Neural cell (in vitro differentiated cells): ENCODE data around the gene SLC17A9. TPM values are rescaled to one million over a fixed set of nuclear protein-coding genes. Genes with fewer than 3 reads are reported as not detected.
A peak's percentile ranks its signal among the peaks of the same experiment; 100 is the strongest.

Experiments used
- H2AFZ ChIP-seq: fragments of 200-600, 300-800 bp; sonication (generic), shearing (Covaris generic); 2 replicates; pipeline ENCODE4 v1.6.0; 2014; ENCODE audit warnings: low read depth, mild to moderate bottlenecking, antibody characterized with exemption, low read length, moderate library complexity
- H3F3A ChIP-seq: fragments of 200-600 bp; shearing (Covaris generic); 2 replicates; pipeline ENCODE4 v1.6.1; 2016; ENCODE audit warnings: mild to moderate bottlenecking, moderate library complexity, mixed read lengths, antibody characterized with exemption, low read length; ENCODE audit not compliant: insufficient read depth, poor library complexity, severe bottlenecking
- H3K27ac ChIP-seq: fragments of 200-600, 300-800 bp; sonication (generic), shearing (Covaris generic); 2 replicates; pipeline ENCODE4 v1.5.1; 2014; ENCODE audit warnings: mild to moderate bottlenecking, low read length, moderate library complexity
- H3K27me3 ChIP-seq: fragments of 300-800, 200-600 bp; sonication (generic), shearing (Covaris generic); 2 replicates; pipeline ENCODE4 v1.6.0; 2014; ENCODE audit warnings: mild to moderate bottlenecking, low read depth, low read length, moderate library complexity; ENCODE audit not compliant: insufficient read depth
- H3K36me3 ChIP-seq: fragments of 300-800, 200-600 bp; sonication (generic), shearing (Covaris generic); 2 replicates; pipeline ENCODE4 v1.5.1; 2014; ENCODE audit warnings: mild to moderate bottlenecking, antibody characterized with exemption, low read length, moderate library complexity; ENCODE audit not compliant: insufficient read depth
- H3K4me2 ChIP-seq: fragments of 300-800, 200-600 bp; sonication (generic), shearing (Covaris generic); 2 replicates; pipeline ENCODE4 v1.6.0; 2014; ENCODE audit warnings: mild to moderate bottlenecking, low read length
- H3K4me3 ChIP-seq: fragments of 300-800, 200-600 bp; sonication (generic), shearing (Covaris generic); 2 replicates; pipeline ENCODE4 v1.5.1; 2014; ENCODE audit warnings: mild to moderate bottlenecking, low read length, moderate library complexity
- H3K79me2 ChIP-seq: fragments of 200-600 bp; shearing (Covaris generic); replicated peaks from 2 replicates; pipeline ENCODE4 v1.6.0; 2014; ENCODE audit warnings: mild to moderate bottlenecking, low read length, moderate library complexity; ENCODE audit not compliant: insufficient read depth
- H3K9ac ChIP-seq: fragments of 300-800, 200-600 bp; sonication (generic), shearing (Covaris generic); 2 replicates; pipeline ENCODE4 v1.6.1; 2016; ENCODE audit warnings: mild to moderate bottlenecking, low read length, mixed read lengths
- H3K9me2 ChIP-seq: fragments of 200-600 bp; shearing (Covaris generic); 2 replicates; pipeline ENCODE4 v1.6.1; 2016; ENCODE audit warnings: mild to moderate bottlenecking, low read length, mixed read lengths; ENCODE audit not compliant: insufficient read depth
- H3K9me3 ChIP-seq: fragments of 200-600, 300-800 bp; sonication (generic), shearing (Covaris generic); 2 replicates; pipeline ENCODE4 v1.6.1; 2016; ENCODE audit warnings: mild to moderate bottlenecking, mixed run types, low read length, moderate library complexity, mixed read lengths
- H4K20me1 ChIP-seq: fragments of 200-600 bp; shearing (Covaris generic); 2 replicates; pipeline ENCODE4 v1.6.1; 2016; ENCODE audit warnings: mild to moderate bottlenecking, mixed run types; ENCODE audit not compliant: insufficient read depth
- CTCF ChIP-seq: fragments of 450-650 bp; IDR thresholded peaks from 2 replicates; pipeline ENCODE4 v1.5.1; 2014; ENCODE audit warnings: antibody characterized with exemption, mild to moderate bottlenecking, moderate library complexity; ENCODE audit not compliant: poor library complexity, severe bottlenecking
- EP300 ChIP-seq: fragments of 450-650 bp; conservative IDR thresholded peaks from 2 replicates; pipeline ENCODE4 v1.6.1; 2014; ENCODE audit warnings: antibody characterized with exemption, mild to moderate bottlenecking, moderate library complexity; ENCODE audit not compliant: poor library complexity, severe bottlenecking
- EZH2 ChIP-seq: fragments of 200-600, 300-800 bp; shearing (Covaris generic), sonication (generic); IDR thresholded peaks from 2 replicates; pipeline ENCODE4 v1.6.1; 2014; ENCODE audit warnings: antibody characterized with exemption, low read length, borderline replicate concordance, mild to moderate bottlenecking; ENCODE audit not compliant: insufficient read depth, poor library complexity, severe bottlenecking
- MXI1 ChIP-seq: fragments of 450-650 bp; conservative IDR thresholded peaks from 2 replicates; pipeline ENCODE4 v1.6.1; 2014; ENCODE audit warnings: antibody characterized with exemption, mild to moderate bottlenecking; ENCODE audit not compliant: poor library complexity, severe bottlenecking
- POLR2AphosphoS5 ChIP-seq: IDR thresholded peaks from 2 replicates; pipeline ENCODE4 v1.6.1; 2012
- RAD21 ChIP-seq: fragments of 450-650 bp; conservative IDR thresholded peaks from 2 replicates; pipeline ENCODE4 v1.6.1; 2014; ENCODE audit warnings: antibody characterized with exemption, mild to moderate bottlenecking, moderate library complexity
- REST ChIP-seq: IDR thresholded peaks from 2 replicates; pipeline ENCODE4 v1.6.1; 2012; ENCODE audit warnings: borderline replicate concordance
- SMC3 ChIP-seq: fragments of 450-650 bp; conservative IDR thresholded peaks from 2 replicates; pipeline ENCODE4 v1.6.1; 2014; ENCODE audit warnings: antibody characterized with exemption, mild to moderate bottlenecking, moderate library complexity; ENCODE audit not compliant: poor library complexity
- TAF1 ChIP-seq: IDR thresholded peaks from 2 replicates; pipeline ENCODE4 v1.6.1; 2012; ENCODE audit warnings: low read depth
- polyA plus RNA-seq: library from polyadenylated mRNA; depleted of rRNA; stranded (reverse); fragments of >200 nt; gene quantifications from 2 replicates; pipeline ENCODE4 v1.2.3, GENCODE V29; 2014

Gene SLC17A9
- polyA plus RNA-seq, 1 donor from 2014 or later: not detected

GRCh38 chr20:63007360-63007645 lies 54.8 kb downstream of the SLC17A9 start:
- Histone ChIP-seq H3K4me3 (peak overlapping the region; percentile 60), H2AFZ (no peak overlapping the region)

GRCh38 chr20:63007646-63008488 lies 55.4 kb downstream of the SLC17A9 start:
- H3K9me3 ChIP-seq: no peaks in the 10 kb centered on the region
- no peak overlapping the region for H3K4me2 ChIP-seq
- H3K9me2 ChIP-seq: no peaks in the 10 kb centered on the region
- H3F3A ChIP-seq: no peaks in the 10 kb centered on the region
- H3K36me3 ChIP-seq: no peaks in the 10 kb centered on the region
- H3K27ac ChIP-seq: no peak overlapping the region
- no peak overlapping the region for H2AFZ ChIP-seq
- no peaks in the 10 kb centered on the region for H4K20me1 ChIP-seq
- H3K4me3 ChIP-seq: peak overlapping the region; percentile 60
- H3K9ac ChIP-seq: no peak overlapping the region
- peaks cover 66% of the 10 kb centered on the region for H3K27me3 ChIP-seq
- no peaks in the 10 kb centered on the region for H3K79me2 ChIP-seq
- TF ChIP-seq EZH2: no peak
- TF ChIP-seq CTCF: no peak
- no peak for TF ChIP-seq RAD21
- no peak for TF ChIP-seq REST
- no peak for TF ChIP-seq TAF1

More at GRCh38 chr20:63007360-63007645, 54.8 kb downstream of the SLC17A9 start:
- no peak overlapping the region for H3K27ac ChIP-seq
- no peaks in the 10 kb centered on the region for H4K20me1 ChIP-seq
- H3K9me2 ChIP-seq: no peaks in the 10 kb centered on the region
- TF ChIP-seq POLR2AphosphoS5 (no peak), EP300 (no peak), MXI1 (no peak), REST (no peak), TAF1 (no peak), CTCF (no peak), SMC3 (no peak), RAD21 (no peak), EZH2 (no peak)
- H3K79me2 ChIP-seq: no peaks in the 10 kb centered on the region
- H3F3A ChIP-seq: no peaks in the 10 kb centered on the region
- H3K4me2 ChIP-seq: no peak overlapping the region
- H3K9me3 ChIP-seq: no peaks in the 10 kb centered on the region
- H3K27me3 ChIP-seq: peaks cover 72% of the 10 kb centered on the region
- no peaks in the 10 kb centered on the region for H3K36me3 ChIP-seq
- no peak overlapping the region for H3K9ac ChIP-seq
